SK-N-SH treated with all-trans-retinoic acid at 6 μM for 48 hours (cell line): ENCODE results near the gene FRMD5.

Experiments
- ATAC-seq: fragments of 200-7000 bp; cut with Tn5 transposase; 3 replicates; pipeline ENCODE4 v1.9.1; 2020; ENCODE audit warnings: mild to moderate bottlenecking, moderate library complexity
- ARNTL ChIP-seq: fragments of 450-650 bp; formaldehyde crosslinking; IDR thresholded peaks from 2 replicates; pipeline ENCODE4 v1.5.0; 2020; ENCODE audit warnings: low read depth, mild to moderate bottlenecking, moderate library complexity, borderline replicate concordance
- BACH2 ChIP-seq: fragments of 250-450 bp; sonication (Bioruptor Pico); IDR thresholded peaks from 2 replicates; pipeline ENCODE4 v1.9.0; 2021; ENCODE audit warnings: mild to moderate bottlenecking, borderline replicate concordance
- CREB5 ChIP-seq: fragments of 250-450 bp; sonication (Bioruptor Pico); IDR thresholded peaks from 2 replicates; pipeline ENCODE4 v1.5.1; 2020; ENCODE audit warnings: low read depth, mild to moderate bottlenecking, moderate library complexity
- CSDC2 ChIP-seq: fragments of 250-450 bp; sonication (Bioruptor Pico); IDR thresholded peaks from 2 replicates; pipeline ENCODE4 v1.5.0; 2020; ENCODE audit warnings: mild to moderate bottlenecking, moderate library complexity
- CSRNP3 ChIP-seq: fragments of 250-450 bp; sonication (Bioruptor Pico); IDR thresholded peaks from 2 replicates; pipeline ENCODE4 v1.5.1; 2021; ENCODE audit warnings: mild to moderate bottlenecking, moderate library complexity
- ESRRG ChIP-seq: fragments of 250-450 bp; sonication (Bioruptor Pico); IDR thresholded peaks from 2 replicates; pipeline ENCODE4 v1.6.1; 2021; ENCODE audit warnings: mild to moderate bottlenecking
- GLIS3 ChIP-seq: fragments of 250-450 bp; sonication (Bioruptor Pico); IDR thresholded peaks from 2 replicates; pipeline ENCODE4 v1.5.0; 2020; ENCODE audit warnings: mild to moderate bottlenecking, moderate library complexity
- ISL1 ChIP-seq: fragments of 250-450 bp; sonication (Bioruptor Pico); IDR thresholded peaks from 2 replicates; pipeline ENCODE4 v2.1.2; 2022; ENCODE audit warnings: mild to moderate bottlenecking, moderate library complexity
- OSR1 ChIP-seq: fragments of 250-450 bp; sonication (Bioruptor Pico); IDR thresholded peaks from 2 replicates; pipeline ENCODE4 v1.8.0; 2022; ENCODE audit warnings: moderate library complexity, mild to moderate bottlenecking, inconsistent platforms
- POU6F1 ChIP-seq: fragments of 250-450 bp; sonication (Bioruptor Pico); IDR thresholded peaks from 2 replicates; pipeline ENCODE4 v1.8.0; 2021; ENCODE audit warnings: low read depth, mild to moderate bottlenecking, moderate library complexity, borderline replicate concordance
- PPARA ChIP-seq: fragments of 250-450 bp; sonication (Bioruptor Pico); IDR thresholded peaks from 2 replicates; pipeline ENCODE4 v1.5.0; 2020; ENCODE audit warnings: mild to moderate bottlenecking, borderline replicate concordance
- RARB ChIP-seq: fragments of 250-450 bp; sonication (Bioruptor Pico); IDR thresholded peaks from 2 replicates; pipeline ENCODE4 v1.8.0; 2021; ENCODE audit warnings: mild to moderate bottlenecking, moderate library complexity
- SNAI2 ChIP-seq: fragments of 250-450 bp; sonication (Bioruptor Pico); IDR thresholded peaks from 2 replicates; pipeline ENCODE4 v1.5.0; 2020; ENCODE audit warnings: mild to moderate bottlenecking, moderate library complexity
- TCF4 ChIP-seq: fragments of 250-450 bp; sonication (Bioruptor Pico); IDR thresholded peaks from 2 replicates; pipeline ENCODE4 v1.8.0; 2021; ENCODE audit warnings: mild to moderate bottlenecking, moderate library complexity, borderline replicate concordance
- TOX ChIP-seq: fragments of 250-450 bp; sonication (Bioruptor Pico); IDR thresholded peaks from 2 replicates; pipeline ENCODE4 v1.8.0; 2021; ENCODE audit warnings: mild to moderate bottlenecking, moderate library complexity, borderline replicate concordance
- TSHZ2 ChIP-seq: fragments of 250-450 bp; sonication (Bioruptor Pico); IDR thresholded peaks from 2 replicates; pipeline ENCODE4 v1.5.0; 2020; ENCODE audit warnings: mild to moderate bottlenecking, moderate library complexity
- ZC3H10 ChIP-seq: fragments of 250-450 bp; sonication (Bioruptor Pico); IDR thresholded peaks from 2 replicates; pipeline ENCODE4 v1.5.1; 2021; ENCODE audit warnings: mild to moderate bottlenecking, moderate library complexity
- ZFP3 ChIP-seq: fragments of 250-450 bp; sonication (Bioruptor Pico); IDR thresholded peaks from 2 replicates; pipeline ENCODE4 v1.5.0; 2020; ENCODE audit warnings: mild to moderate bottlenecking, moderate library complexity
- ZFP30 ChIP-seq: fragments of 450-650 bp; formaldehyde crosslinking; IDR thresholded peaks from 2 replicates; pipeline ENCODE4 v1.5.0; 2022; ENCODE audit warnings: mild to moderate bottlenecking, moderate library complexity
- ZNF565 ChIP-seq: fragments of 450-650 bp; formaldehyde crosslinking; conservative IDR thresholded peaks from 2 replicates; pipeline ENCODE4 v1.5.0; 2020; ENCODE audit warnings: low read depth, mild to moderate bottlenecking, moderate library complexity
- ZNF70 ChIP-seq: fragments of 450-650 bp; formaldehyde crosslinking; IDR thresholded peaks from 2 replicates; pipeline ENCODE4 v1.5.0; 2020; ENCODE audit warnings: mild to moderate bottlenecking, moderate library complexity

FRMD5 gene

DNA sequence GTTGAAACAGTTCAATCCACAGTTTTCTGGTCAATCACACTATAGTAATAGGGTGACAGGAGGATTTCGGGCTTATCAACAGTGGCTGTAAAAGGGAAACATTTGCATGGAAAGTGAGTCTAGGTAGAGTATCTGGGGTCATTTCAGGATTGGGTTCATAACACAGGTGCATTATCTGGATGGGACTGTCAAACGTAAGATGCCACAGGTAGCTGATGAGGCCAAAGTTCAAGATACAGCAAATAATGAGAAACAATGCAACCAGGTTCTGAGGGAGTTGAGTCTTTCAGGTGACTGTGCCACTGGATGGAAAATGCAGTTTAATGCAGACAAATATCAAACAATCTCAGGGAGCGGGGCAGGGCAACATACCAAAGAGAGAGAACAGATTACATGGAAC lies 306.0 kb downstream of the FRMD5 start:
- no peak for ATAC-seq

DNA sequence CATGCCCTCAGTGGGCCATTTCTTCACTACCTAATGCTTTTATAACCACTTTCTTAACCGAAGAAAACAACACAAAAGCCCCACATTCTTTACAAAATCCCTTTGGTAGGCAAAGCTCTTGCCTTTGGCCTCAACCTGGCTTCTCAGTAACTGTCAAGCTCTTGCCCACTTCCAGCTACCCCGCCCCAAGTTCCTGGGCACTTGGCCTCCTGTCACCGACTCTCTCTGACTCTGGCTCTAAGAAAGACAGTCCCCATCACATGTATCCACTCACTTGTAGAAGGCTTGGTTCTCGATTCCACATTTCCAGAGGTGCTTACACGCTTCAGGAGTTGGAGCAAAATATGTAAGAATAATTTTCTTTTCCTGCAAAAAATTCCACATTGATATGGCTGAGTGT lies 307.2 kb downstream of the FRMD5 start:
- no peak for TF ChIP-seq RARB (CRISPR knock-in tag)
- TF ChIP-seq ZC3H10: no peak
- no peak for TF ChIP-seq ZNF565 (CRISPR knock-in tag)
- TF ChIP-seq ZNF70 (CRISPR knock-in tag): no peak
- no peak for TF ChIP-seq ARNTL (CRISPR knock-in tag)
- no peak for TF ChIP-seq PPARA
- TF ChIP-seq SNAI2: no peak

More for the DNA sequence above, 306.0 kb downstream of the FRMD5 start:
- TF ChIP-seq ESRRG (CRISPR knock-in tag) (no peak), TOX (CRISPR knock-in tag) (no peak), GLIS3 (CRISPR knock-in tag) (no peak), ZFP30 (CRISPR knock-in tag) (no peak), CSRNP3 (no peak), ZNF565 (CRISPR knock-in tag) (no peak), BACH2 (CRISPR knock-in tag) (no peak), ZC3H10 (no peak), ZFP3 (CRISPR knock-in tag) (no peak), TSHZ2 (no peak), TCF4 (CRISPR knock-in tag) (no peak), ISL1 (CRISPR knock-in tag) (no peak), CREB5 (CRISPR knock-in tag) (no peak), CSDC2 (no peak), POU6F1 (no peak), RARB (CRISPR knock-in tag) (no peak), PPARA (no peak), SNAI2 (no peak), OSR1 (CRISPR knock-in tag) (no peak), ZNF70 (CRISPR knock-in tag) (no peak)

GRCh38 chr15:43886558-43886957 lies 308.5 kb downstream of the FRMD5 start:
- TF ChIP-seq TSHZ2: no peak
- TF ChIP-seq ZC3H10: no peak
- no peak for TF ChIP-seq TOX (CRISPR knock-in tag)

More for the DNA sequence above, 307.2 kb downstream of the FRMD5 start:
- no peak for ATAC-seq

More at GRCh38 chr15:43886558-43886957, 308.5 kb downstream of the FRMD5 start:
- ATAC-seq: no peak
